Thoracic aorta endothelial cell (primary cell): ENCODE results near the gene LCN12. TPM values are rescaled to one million over a fixed set of nuclear protein-coding genes. Genes with fewer than 3 reads are reported as not detected.

ENCODE experiments used
- total RNA-seq: library from RNA; depleted of rRNA; stranded (reverse); fragments of >200 nt; gene quantifications from 2 replicates; pipeline ENCODE4 v1.2.3, GENCODE V29; 2012

The LCN12 gene
- total RNA-seq: not detected in 2 replicates

GRCh38 chr9:136951541-136952320 is at the start of gene LCN12:
TSS of gene LCN12 (plus strand) at chr9:136952273. CDS start at chr9:136952328, 55 bp downstream.

GRCh38 chr9:136944519-136945332 is 7.3 kb upstream of the LCN12 start, which contains the start of the genes C8G and FBXW5:
TSS of gene C8G (plus strand) at chr9:136945243. CDS start at chr9:136945321, 78 bp downstream.
TSS of gene FBXW5 (minus strand) at chr9:136944738. CDS start at chr9:136944083, 655 bp downstream.

GRCh38 chr9:136977223-136977622 is 25.1 kb downstream of the LCN12 start, which contains the start of gene PTGDS:
TSS of gene PTGDS (plus strand) at chr9:136977504. CDS start at chr9:136977579, 75 bp downstream.

GRCh38 chr9:136982232-136983051 is 30.4 kb downstream of the LCN12 start, which contains the start of gene LCNL1:
TSS of gene LCNL1 (plus strand) at chr9:136982993. CDS start at chr9:136983587, 594 bp downstream.

DNA sequence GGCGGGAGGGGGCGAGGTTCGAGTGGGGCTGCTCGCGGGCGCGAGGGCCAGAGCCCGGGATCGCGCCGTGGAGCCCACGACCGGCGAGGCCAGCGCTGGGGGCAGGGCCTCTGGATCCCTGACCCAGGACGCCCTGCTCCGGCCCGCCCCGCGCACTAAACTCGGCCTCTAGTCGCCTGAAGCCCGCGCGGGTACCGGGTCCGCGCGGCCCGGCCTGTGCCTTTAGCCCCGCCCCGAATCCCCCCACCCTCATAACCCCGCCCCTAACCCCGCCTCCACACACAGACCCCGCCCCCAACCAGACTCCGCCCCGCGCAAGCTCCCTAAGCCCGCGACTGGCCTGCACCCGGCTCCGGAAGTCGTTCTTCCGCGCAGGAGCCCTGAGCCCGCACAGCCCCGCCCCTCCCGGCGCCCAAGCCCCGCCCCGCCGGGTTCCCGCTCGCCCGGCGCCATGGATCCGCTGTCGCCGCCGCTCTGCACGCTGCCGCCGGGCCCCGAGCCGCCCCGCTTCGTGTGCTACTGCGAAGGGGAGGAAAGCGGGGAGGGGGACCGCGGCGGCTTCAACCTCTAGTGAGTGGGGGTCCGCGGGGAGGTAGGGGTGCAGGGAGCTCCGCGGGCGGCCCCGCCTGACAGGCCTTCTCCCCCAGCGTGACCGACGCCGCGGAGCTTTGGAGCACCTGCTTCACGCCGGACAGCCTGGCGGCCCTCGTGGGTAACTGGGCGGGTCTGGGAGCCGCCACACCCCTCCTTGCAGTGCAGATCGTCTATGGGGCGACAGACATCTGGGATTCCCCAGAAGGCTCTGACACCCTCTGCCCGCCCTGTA is 40.1 kb downstream of the LCN12 start, which contains the start of gene PAXX:
TSS of gene PAXX (plus strand) at position 430 of the 826 bp plus-strand sequence. CDS start at position 452, 22 bp downstream.

GRCh38 chr9:136996361-136997292 is 44.6 kb downstream of the LCN12 start, which contains the start of gene CLIC3:
TSS of gene CLIC3 (minus strand) at chr9:136996568. CDS start at chr9:136996543, 25 bp downstream.

Other genes with a start within 250 kb of the LCN12 start
- gene DIPK1B, start 239.7 kb upstream of the LCN12 start, total RNA-seq: 121 and 158 TPM in 2 replicates
- not detected in 2 replicates for gene LCN10, start 209.3 kb upstream of the LCN12 start, total RNA-seq
- not detected in 2 replicates for gene LCN6, start 203.7 kb upstream of the LCN12 start, total RNA-seq
- not detected in 2 replicates for gene LCN8, start 194.0 kb upstream of the LCN12 start, total RNA-seq
- gene LCN15, start 187.8 kb upstream of the LCN12 start, total RNA-seq: not detected in 2 replicates
- gene TMEM141, start 160.9 kb upstream of the LCN12 start, total RNA-seq: 42.9 and 43.6 TPM in 2 replicates
- 0.13 TPM in 1 of 2 replicates, not detected in the other for gene CCDC183, start 155.9 kb upstream of the LCN12 start, total RNA-seq
- gene RABL6, start 144.3 kb upstream of the LCN12 start, total RNA-seq: 68.1 and 77.0 TPM in 2 replicates
- gene AJM1, start 109.8 kb upstream of the LCN12 start, total RNA-seq: 0.66 and 0.72 TPM in 2 replicates
- 51.4 and 81.0 TPM in 2 replicates for gene PHPT1, start 102.9 kb upstream of the LCN12 start, total RNA-seq
- 1.9 and 2.0 TPM in 2 replicates for gene MAMDC4, start 99.9 kb upstream of the LCN12 start, total RNA-seq
- gene EDF1, start 86.0 kb upstream of the LCN12 start, total RNA-seq: 173 and 174 TPM in 2 replicates
- 11.0 and 14.3 TPM in 2 replicates for gene TRAF2, start 65.8 kb upstream of the LCN12 start, total RNA-seq
- 95.3 and 115 TPM in 2 replicates for gene FBXW5, start 7.5 kb upstream of the LCN12 start, total RNA-seq
- gene C8G, start 7.0 kb upstream of the LCN12 start, total RNA-seq: not detected in 2 replicates
- not detected in 2 replicates for gene PTGDS, start 25.2 kb downstream of the LCN12 start, total RNA-seq
- not detected in 2 replicates for gene LCNL1, start 30.7 kb downstream of the LCN12 start, total RNA-seq
- gene PAXX, start 40.1 kb downstream of the LCN12 start, total RNA-seq: 16.6 and 17.4 TPM in 2 replicates
- 0.14 and 0.27 TPM in 2 replicates for gene CLIC3, start 44.3 kb downstream of the LCN12 start, total RNA-seq
- gene ABCA2, start 76.0 kb downstream of the LCN12 start, total RNA-seq: 11.0 and 12.3 TPM in 2 replicates
- not detected in 2 replicates for gene FUT7, start 79.8 kb downstream of the LCN12 start, total RNA-seq
- gene NPDC1, start 93.9 kb downstream of the LCN12 start, total RNA-seq: 39.0 and 47.4 TPM in 2 replicates
- gene ENTPD2, start 101.8 kb downstream of the LCN12 start, total RNA-seq: not detected in 2 replicates
- 19.7 and 36.7 TPM in 2 replicates for gene SAPCD2, start 118.3 kb downstream of the LCN12 start, total RNA-seq
- 16.2 and 20.7 TPM in 2 replicates for gene UAP1L1, start 125.2 kb downstream of the LCN12 start, total RNA-seq
- gene MAN1B1, start 134.7 kb downstream of the LCN12 start, total RNA-seq: 45.7 and 53.3 TPM in 2 replicates
- gene DPP7, start 162.5 kb downstream of the LCN12 start, total RNA-seq: 55.6 and 69.3 TPM in 2 replicates
- gene GRIN1, start 186.9 kb downstream of the LCN12 start, total RNA-seq: under 0.01 and 0.14 TPM in 2 replicates
- not detected in 2 replicates for gene LRRC26, start 217.8 kb downstream of the LCN12 start, total RNA-seq
- not detected in 2 replicates for gene TMEM210, start 219.8 kb downstream of the LCN12 start, total RNA-seq
- gene ANAPC2, start 236.3 kb downstream of the LCN12 start, total RNA-seq: 28.2 and 31.2 TPM in 2 replicates
- 84.6 and 91.9 TPM in 2 replicates for gene SSNA1, start 236.4 kb downstream of the LCN12 start, total RNA-seq
- gene TPRN, start 248.5 kb downstream of the LCN12 start, total RNA-seq: 6.3 and 8.7 TPM in 2 replicates